Measurements from ENCODE around the gene ANKS6. TPM values are rescaled to one million over a fixed set of nuclear protein-coding genes. Genes with fewer than 3 reads are reported as not detected.
A peak's percentile ranks its signal among the peaks of the same experiment; 100 is the strongest.

The ANKS6 gene
- total and polyA plus RNA-seq, 9 of the 15 experiments (the other 6 are each of a cell fraction or from before 2014, with no cell fraction given): 9.9 to 74.5 (median 36.9) TPM

DNA sequence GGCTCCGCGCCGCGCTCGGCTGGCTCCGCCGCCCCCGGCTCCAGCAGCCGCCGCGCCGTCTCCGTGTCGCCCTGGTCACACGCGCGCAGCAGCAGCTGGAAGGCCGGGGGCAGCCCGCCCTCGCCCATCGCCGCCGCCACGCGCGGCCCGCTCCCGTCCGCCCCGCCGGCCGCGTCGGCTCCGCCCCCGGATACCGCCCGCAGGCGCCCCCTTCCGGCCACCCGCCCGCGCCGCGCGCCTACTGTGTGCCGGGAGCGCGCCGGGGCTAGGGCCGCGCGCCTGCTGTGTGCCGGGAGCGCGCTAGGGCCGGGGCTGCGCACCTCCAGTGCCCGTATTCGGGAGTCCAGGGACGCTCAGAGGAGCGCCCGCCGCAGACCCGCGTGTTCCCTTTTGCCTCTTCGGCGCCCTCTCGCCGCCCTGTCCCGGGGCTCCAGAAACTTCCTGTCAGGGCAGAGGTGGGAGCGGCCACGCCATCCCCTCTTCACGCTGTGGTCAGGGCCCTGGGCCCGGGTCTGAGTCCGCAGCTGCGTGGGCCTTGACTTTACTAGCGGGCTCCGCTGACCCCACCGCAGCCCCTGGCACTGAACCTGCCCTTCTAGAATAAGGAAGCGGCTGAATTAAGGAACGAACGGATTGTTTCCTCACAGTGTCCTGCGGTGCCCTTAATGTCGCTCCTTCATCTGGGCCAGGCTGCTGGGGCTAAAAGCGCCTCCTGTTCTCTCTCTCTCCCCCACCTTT, at the start of gene ANKS6 (continued):
- TF ChIP-seq, protein P1, sequence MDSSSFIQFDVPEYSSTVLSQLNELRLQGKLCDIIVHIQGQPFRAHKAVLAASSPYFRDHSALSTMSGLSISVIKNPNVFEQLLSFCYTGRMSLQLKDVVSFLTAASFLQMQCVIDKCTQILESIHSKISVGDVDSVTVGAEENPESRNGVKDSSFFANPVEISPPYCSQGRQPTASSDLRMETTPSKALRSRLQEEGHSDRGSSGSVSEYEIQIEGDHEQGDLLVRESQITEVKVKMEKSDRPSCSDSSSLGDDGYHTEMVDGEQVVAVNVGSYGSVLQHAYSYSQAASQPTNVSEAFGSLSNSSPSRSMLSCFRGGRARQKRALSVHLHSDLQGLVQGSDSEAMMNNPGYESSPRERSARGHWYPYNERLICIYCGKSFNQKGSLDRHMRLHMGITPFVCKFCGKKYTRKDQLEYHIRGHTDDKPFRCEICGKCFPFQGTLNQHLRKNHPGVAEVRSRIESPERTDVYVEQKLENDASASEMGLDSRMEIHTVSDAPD (CRISPR knock-in tag; IDR thresholded peaks at IDR 0.05): peak; percentile 21; the same call in 1 of the 2 replicates
- TF ChIP-seq ATF1 (CRISPR knock-in tag; IDR thresholded peaks at IDR 0.05) (no peak), ATF1 (tag; IDR thresholded peaks at IDR 0.05) (no peak), YY1 (IDR thresholded peaks at IDR 0.05; ENCODE audit: borderline replicate concordance in 1 of 3, control insufficient read depth in 1 of 3, extremely low read depth in 1 of 3, insufficient read depth in 3 of 3, insufficient read length in 1 of 3, insufficient replicate concordance in 2 of 3, low read depth in 1 of 3, low read length in 2 of 3) (peak in 2 of 3 experiments; percentile 42 to 47), ZNF23 (CRISPR knock-in tag; IDR thresholded peaks at IDR 0.05) (no peak), PKNOX1 (IDR thresholded peaks at IDR 0.05) (no peak), ZNF592 (IDR thresholded peaks at IDR 0.05) (no peak), HCFC1 (IDR thresholded peaks at IDR 0.05; ENCODE audit: low read depth, low read length) (no peak; the same call in 1 of the 2 replicates), NR2C1 (IDR thresholded peaks at IDR 0.05) (no peak), NR2C1 (tag; IDR thresholded peaks at IDR 0.05) (no peak), TCF15 (CRISPR knock-in tag; IDR thresholded peaks at IDR 0.05) (no peak), ILF3 (IDR thresholded peaks at IDR 0.05; ENCODE audit: borderline replicate concordance) (no peak), KDM4B (IDR thresholded peaks at IDR 0.05; ENCODE audit: borderline replicate concordance in 2 of 2, low read depth in 1 of 2) (no peak), GMEB1 (CRISPR knock-in tag; IDR thresholded peaks at IDR 0.05) (peak; percentile 64), HNRNPK (IDR thresholded peaks at IDR 0.05; ENCODE audit: low read depth, low read length, poor library complexity, severe bottlenecking) (no peak)
- TF ChIP-seq, protein P2, sequence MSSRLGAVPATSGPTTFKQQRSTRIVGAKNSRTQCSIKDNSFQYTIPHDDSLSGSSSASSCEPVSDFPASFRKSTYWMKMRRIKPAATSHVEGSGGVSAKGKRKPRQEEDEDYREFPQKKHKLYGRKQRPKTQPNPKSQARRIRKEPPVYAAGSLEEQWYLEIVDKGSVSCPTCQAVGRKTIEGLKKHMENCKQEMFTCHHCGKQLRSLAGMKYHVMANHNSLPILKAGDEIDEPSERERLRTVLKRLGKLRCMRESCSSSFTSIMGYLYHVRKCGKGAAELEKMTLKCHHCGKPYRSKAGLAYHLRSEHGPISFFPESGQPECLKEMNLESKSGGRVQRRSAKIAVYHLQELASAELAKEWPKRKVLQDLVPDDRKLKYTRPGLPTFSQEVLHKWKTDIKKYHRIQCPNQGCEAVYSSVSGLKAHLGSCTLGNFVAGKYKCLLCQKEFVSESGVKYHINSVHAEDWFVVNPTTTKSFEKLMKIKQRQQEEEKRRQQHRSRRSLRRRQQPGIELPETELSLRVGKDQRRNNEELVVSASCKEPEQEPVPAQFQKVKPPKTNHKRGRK (tag; IDR thresholded peaks at IDR 0.05): no peak

Data from K562 (cell line).